IMR-90 (cell line): ENCODE results near the gene EXD2. TPM values are rescaled to one million over a fixed set of nuclear protein-coding genes. Genes with fewer than 3 reads are reported as not detected.
"Not testable (repeated sequence)": the region's sequence is repeated elsewhere in the genome, so short reads cannot be mapped to it uniquely, and the experiment has no call there.

ENCODE experiments used
- ATAC-seq: fragments of 200-7000 bp; cut with Tn5 transposase; 2 replicates; pipeline ENCODE4 v1.9.1; 2020; ENCODE audit warnings: low read depth, mild to moderate bottlenecking, moderate library complexity
- BruUV-seq: library from RNA; stranded (reverse); fragments of 400-500 nt; replicated peaks from 2 replicates; lab custom pipeline; 2021; lab: Mats Ljungman, UMichigan
- CTCF ChIA-PET: fragments of 300-600 bp; formaldehyde crosslinking; extraction: SDS; loops from one replicate; lab custom pipeline; 2021; ENCODE audit warnings: antibody characterized with exemption; lab: Yijun Ruan, JAX
- POLR2A ChIA-PET: fragments of 300-600 bp; sonication (Branson Sonifier 250); formaldehyde crosslinking; loops from one replicate; lab custom pipeline; 2022; ENCODE audit warnings: antibody characterized with exemption; ENCODE audit not compliant: unreplicated experiment; lab: Charles Lee
- DNase-seq: peaks from one replicate; pipeline ENCODE4 v3.0.0; 2013
- H2AFZ ChIP-seq: replicated peaks from 2 replicates; pipeline ENCODE3; 2013; ENCODE audit warnings: low read length, mild to moderate bottlenecking; ENCODE audit not compliant: poor library complexity
- H2AK5ac ChIP-seq: 2 replicates; pipeline ENCODE4 v1.6.1; 2013; ENCODE audit warnings: low read depth, low read length, inconsistent platforms
- H2AK9ac ChIP-seq: replicated peaks from 2 replicates; pipeline ENCODE3; 2013; ENCODE audit warnings: mild to moderate bottlenecking, low read depth, low read length, moderate library complexity; ENCODE audit not compliant: poor library complexity
- H2BK120ac ChIP-seq: 2 replicates; pipeline ENCODE4 v1.6.1; 2013; ENCODE audit warnings: low read depth, low read length, inconsistent platforms
- H2BK15ac ChIP-seq: 3 replicates; pipeline ENCODE4 v1.6.1; 2013; ENCODE audit warnings: low read depth, low read length, inconsistent platforms
- H2BK20ac ChIP-seq: 2 replicates; pipeline ENCODE4 v1.6.1; 2013; ENCODE audit warnings: low read depth, mild to moderate bottlenecking, inconsistent platforms, low read length, moderate library complexity
- H2BK5ac ChIP-seq: 2 replicates; pipeline ENCODE4 v1.6.1; 2013; ENCODE audit warnings: mild to moderate bottlenecking, low read depth, low read length, inconsistent platforms; ENCODE audit not compliant: poor library complexity, severe bottlenecking
- H3K14ac ChIP-seq: replicated peaks from 2 replicates; pipeline ENCODE4 v1.6.1; 2013; ENCODE audit warnings: low read depth, low read length, inconsistent platforms
- H3K18ac ChIP-seq: 2 replicates; pipeline ENCODE4 v1.6.1; 2013; ENCODE audit warnings: low read depth, low read length, control low read depth
- H3K23ac ChIP-seq: 2 replicates; pipeline ENCODE4 v1.6.1; 2013; ENCODE audit warnings: low read depth, low read length, inconsistent platforms
- H3K27ac ChIP-seq: 2 replicates; pipeline ENCODE4 v1.5.1; 2013; ENCODE audit warnings: mild to moderate bottlenecking, control low read depth, low read length; ENCODE audit not compliant: insufficient read depth
- H3K27me3 ChIP-seq: 2 replicates; pipeline ENCODE4 v1.6.1; 2013; ENCODE audit warnings: low read length; ENCODE audit not compliant: control insufficient read depth, insufficient read depth
- H3K36me3 ChIP-seq: 2 replicates; pipeline ENCODE4 v1.6.1; 2013; ENCODE audit warnings: low read length, mixed read lengths; ENCODE audit not compliant: control insufficient read depth, insufficient read depth
- H3K4ac ChIP-seq: 2 replicates; pipeline ENCODE4 v1.6.1; 2013; ENCODE audit warnings: low read depth, low read length, inconsistent platforms
- H3K4me1 ChIP-seq: 2 replicates; pipeline ENCODE4 v1.6.1; 2013; ENCODE audit warnings: low read length, mixed read lengths; ENCODE audit not compliant: control insufficient read depth, insufficient read depth
- H3K4me2 ChIP-seq: 2 replicates; pipeline ENCODE4 v1.6.1; 2013; ENCODE audit warnings: low read depth, mild to moderate bottlenecking, control low read depth, low read length, moderate library complexity
- H3K4me3 ChIP-seq: 2 replicates; pipeline ENCODE4 v1.5.1; 2013; ENCODE audit warnings: low read depth, mild to moderate bottlenecking, control low read depth, low read length, moderate library complexity; ENCODE audit not compliant: insufficient read depth
- H3K56ac ChIP-seq: 2 replicates; pipeline ENCODE4 v1.6.1; 2013; ENCODE audit warnings: low read length, inconsistent platforms; ENCODE audit not compliant: insufficient read depth; ENCODE audit errors: extremely low read depth
- H3K79me1 ChIP-seq, 2 experiments: 2 replicates each; pipeline ENCODE4 v1.6.1; 2013; ENCODE audit warnings: low read length in 2 of 2, inconsistent platforms in 1 of 2, low read depth in 1 of 2
- H3K9ac ChIP-seq: 2 replicates; pipeline ENCODE4 v1.6.1; 2013; ENCODE audit warnings: low read depth, low read length, control low read depth
- H3K9me1 ChIP-seq: 2 replicates; pipeline ENCODE4 v1.6.1; 2013; ENCODE audit warnings: low read length, inconsistent platforms; ENCODE audit not compliant: insufficient read depth
- H3K9me3 ChIP-seq: 2 replicates; pipeline ENCODE4 v1.6.1; 2013; ENCODE audit warnings: low read length; ENCODE audit not compliant: control insufficient read depth, insufficient read depth
- H4K20me1 ChIP-seq: 2 replicates; pipeline ENCODE4 v1.6.1; 2013; ENCODE audit warnings: low read length, inconsistent platforms; ENCODE audit not compliant: insufficient read depth
- H4K5ac ChIP-seq: 2 replicates; pipeline ENCODE4 v1.6.1; 2013; ENCODE audit warnings: mild to moderate bottlenecking, low read depth, low read length, control low read depth
- H4K8ac ChIP-seq, 2 experiments: 2 replicates each; pipeline ENCODE4 v1.6.1; 2013; ENCODE audit warnings: low read depth in 2 of 2, low read length in 2 of 2, control low read depth in 1 of 2, inconsistent platforms in 1 of 2
- H4K91ac ChIP-seq: 2 replicates; pipeline ENCODE4 v1.6.1; 2013; ENCODE audit warnings: low read depth, low read length, inconsistent platforms; ENCODE audit not compliant: insufficient read depth
- RAD21 ChIP-seq: IDR thresholded peaks from 2 replicates; pipeline ENCODE4 v1.6.1; 2012; ENCODE audit warnings: low read length, improper control_type of control experiment
- SMC3 ChIP-seq: fragments of 150-350 bp; IDR thresholded peaks from 2 replicates; pipeline ENCODE4 v1.6.1; 2016; ENCODE audit warnings: low read depth, mild to moderate bottlenecking, antibody characterized with exemption, low read length, moderate library complexity
- WGBS, 2 experiments: methylation state at CpG; one replicate each; pipeline versions ENCODE4 v1.1.5 to v1.1.7; 2013; ENCODE audit warnings: missing lambda C conversion rate in 2 of 2; ENCODE audit not compliant: insufficient read length in 1 of 2; ENCODE audit errors: extremely low coverage in 2 of 2; 5-methylcytosine and 5-hydroxymethylcytosine counted together
- dilution Hi-C: fragments of 300-500 bp; cut with HindIII; formaldehyde crosslinking; loops from one replicate; pipeline ENCODE4 v1.14.3; 2018; ENCODE audit warnings: low sequenced_read_pairs; ENCODE audit not compliant: unreplicated experiment
- in situ Hi-C: fragments of 300-500 bp; cut with MboI; formaldehyde crosslinking; loops from 3 replicates; pipeline ENCODE4 v1.14.3; 2019; ENCODE audit warnings: low sequenced_read_pairs, inconsistent platforms, mixed read lengths
- intact Hi-C: fragments of 100-400 bp; cut with micrococcal nuclease; formaldehyde crosslinking; loops from 2 replicates; pipeline ENCODE4 v1.10.0; 2022
- polyA plus RNA-seq, 3 experiments: library from polyadenylated mRNA; depleted of rRNA; stranded (reverse); fragments of >200 nt; gene quantifications; 2 replicates each; pipeline ENCODE4 v1.2.3, GENCODE V29; 2012; ENCODE audit warnings: low replicate concordance in 1 of 3
- total RNA-seq: library from RNA; depleted of rRNA; stranded (reverse); fragments of >200 nt; gene quantifications from 2 replicates; pipeline ENCODE4 v1.2.3, GENCODE V29; 2012
- TF ChIP-seq, protein P1 (sequence below): fragments of 150-350 bp; IDR thresholded peaks from 2 replicates; pipeline ENCODE4 v1.6.1; 2017; ENCODE audit warnings: mild to moderate bottlenecking, antibody characterized with exemption, low read length, low read depth

EXD2 gene
- total and polyA plus RNA-seq, 2 of the 4 experiments (the other 2 are of a cell fraction), result 11.0 to 13.3 TPM

GRCh38 chr14:69275331-69275730 lies 84.0 kb downstream of the EXD2 start (continued):
- TF ChIP-seq SMC3, result no peak
- TF ChIP-seq, protein P1, sequence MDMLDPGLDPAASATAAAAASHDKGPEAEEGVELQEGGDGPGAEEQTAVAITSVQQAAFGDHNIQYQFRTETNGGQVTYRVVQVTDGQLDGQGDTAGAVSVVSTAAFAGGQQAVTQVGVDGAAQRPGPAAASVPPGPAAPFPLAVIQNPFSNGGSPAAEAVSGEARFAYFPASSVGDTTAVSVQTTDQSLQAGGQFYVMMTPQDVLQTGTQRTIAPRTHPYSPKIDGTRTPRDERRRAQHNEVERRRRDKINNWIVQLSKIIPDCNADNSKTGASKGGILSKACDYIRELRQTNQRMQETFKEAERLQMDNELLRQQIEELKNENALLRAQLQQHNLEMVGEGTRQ, result no peak
- TF ChIP-seq RAD21, result no peak

DNA sequence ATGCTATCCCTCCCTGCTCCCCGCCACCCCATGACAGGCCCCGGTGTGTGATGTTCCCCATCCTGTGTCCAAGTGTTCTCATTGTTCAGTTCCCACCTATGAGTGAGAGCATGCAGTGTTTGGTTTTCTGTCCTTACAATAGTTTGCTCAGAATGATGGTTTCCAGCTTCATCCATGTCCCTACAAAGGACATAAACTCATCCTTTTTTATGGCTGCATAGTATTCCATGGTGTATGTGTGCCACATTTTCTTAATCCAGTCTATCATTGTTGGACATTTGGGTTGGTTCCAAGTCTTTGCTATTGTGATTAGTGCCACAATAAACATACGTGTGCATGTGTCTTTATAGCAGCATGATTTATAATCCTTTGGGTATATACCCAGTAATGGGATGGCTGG lies 86.1 kb downstream of the EXD2 start:
- POLR2A ChIA-PET, H3K9ac ChIP-seq, BruUV-seq, H4K5ac ChIP-seq, H3K4me2 ChIP-seq, H4K91ac ChIP-seq, H3K18ac ChIP-seq, H3K9me3 ChIP-seq, H2BK5ac ChIP-seq, H3K4me3 ChIP-seq, H2AK5ac ChIP-seq, H3K4me1 ChIP-seq, H2AFZ ChIP-seq, H2BK20ac ChIP-seq, ATAC-seq, H2AK9ac ChIP-seq, H3K27ac ChIP-seq, H4K20me1 ChIP-seq, CTCF ChIA-PET, H4K8ac ChIP-seq, in situ Hi-C loops, H3K56ac ChIP-seq, DNase-seq, H3K36me3 ChIP-seq, H3K9me1 ChIP-seq, H3K4ac ChIP-seq, H3K79me1 ChIP-seq, H3K14ac ChIP-seq, intact Hi-C loops, H2BK15ac ChIP-seq, H3K23ac ChIP-seq, dilution Hi-C loops, H2BK120ac ChIP-seq: not testable (repeated sequence)
- H3K27me3 ChIP-seq, result peaks cover 16% of the 10 kb centered on the region
- WGBS, 2 experiments, result no CpG with 5 or more reads among the region's 3 CpGs
